Ovary (tissue), 9 donors: ENCODE measurements around the gene TMPRSS4. TPM values are rescaled to one million over a fixed set of nuclear protein-coding genes. Genes with fewer than 3 reads are reported as not detected.

Source experiments
- DNase-seq, 5 donors: peaks; one replicate each; pipeline ENCODE4 v3.0.0-alpha.2; 2019 to 2020
- H3K27ac ChIP-seq, 2 donors: fragments of 200-600 bp; one replicate each; pipeline versions ENCODE4 v1.5.1 to v1.8.0; 2019 to 2022
- H3K27me3 ChIP-seq: fragments of 200-600 bp; one replicate; pipeline ENCODE4 v1.8.0; 2022
- H3K36me3 ChIP-seq: fragments of 200-600 bp; sonication (generic); one replicate; pipeline ENCODE4 v1.5.1; 2019
- H3K4me1 ChIP-seq: one replicate; pipeline ENCODE4 v1.8.1; 2013; ENCODE audit warnings: mild to moderate bottlenecking, moderate library complexity; ENCODE audit not compliant: insufficient read depth
- H3K4me3 ChIP-seq: fragments of 200-600 bp; sonication (generic); one replicate; pipeline ENCODE4 v1.5.1; 2017
- H3K9me3 ChIP-seq, 2 donors: fragments of 200-600 bp in 1 of 2; sonication (generic) in 1 of 2; one replicate each; pipeline versions ENCODE4 v1.5.1 to v1.8.1; 2013 to 2019; ENCODE audit warnings: mild to moderate bottlenecking in 1 of 2, moderate library complexity in 1 of 2
- CTCF ChIP-seq, 3 donors: fragments of 450-650 bp in 2 of 3; fragments of 200-600 bp in 1 of 3; IDR thresholded peaks; one replicate each; pipeline versions ENCODE4 v1.5.1 to v1.8.0; 2016 to 2022; ENCODE audit warnings: antibody characterized with exemption in 3 of 3, mild to moderate bottlenecking in 1 of 3
- EP300 ChIP-seq: sonication (generic); formaldehyde crosslinking; IDR thresholded peaks from one replicate; pipeline ENCODE4 v1.6.1; 2017; ENCODE audit warnings: antibody characterized with exemption
- POLR2A ChIP-seq: fragments of 450-650 bp; IDR thresholded peaks from one replicate; pipeline ENCODE4 v1.6.1; 2017; ENCODE audit warnings: antibody characterized with exemption, mild to moderate bottlenecking, moderate library complexity
- WGBS, 3 donors: extraction: QIAGEN DNeasy Blood & Tissue Kit in 1 of 3; methylation state at CpG; one replicate each; pipeline versions ENCODE4 v1.1.5 to v1.1.7; 2013 to 2017; 5-methylcytosine and 5-hydroxymethylcytosine counted together
- intact Hi-C, 4 donors: fragments of 100-400 bp; cut with DNase I; formaldehyde crosslinking; loops; one replicate each; pipeline versions ENCODE4 v1.11.0 to v1.15.1; 2022 to 2023
- polyA plus RNA-seq, 2 donors: library from polyadenylated mRNA; stranded (reverse); fragments of 200-250 nt in 1 of 2; fragments of 350-450 nt in 1 of 2; fragmentation: Illumina TruSeq in 1 of 2; extraction: RNeasy Lipid Tissue Mini Kit (QIAGEN cat#74804) in 1 of 2; gene quantifications; one replicate each; pipeline ENCODE4 v1.2.3, GENCODE V29; 2013 to 2014
- total RNA-seq, 7 donors: library from RNA; depleted of rRNA in 2 of 7; stranded (reverse); fragments of >200 nt in 2 of 7; fragmentation: NEBNext Ultra II Directional in 3 of 7; extraction: Animal tissue kit (Norgen Biotek cat#: 25700) in 3 of 7; gene quantifications; one replicate each; pipeline versions ENCODE4 v1.1.0 to v1.2.4, GENCODE V29; 2016 to 2023
- donor health status: DM: no; HTN: no; CAD: no; lungs with moderate emphysema.
- donor health status: DM: no; HTN: no; CAD: no.
- donor health status: Bipolar disorder and iron deficiency.
- donor health status: DM: yes; HTN: yes; CAD: no.
- donor health status: DM: no; HTN: no; CAD: no.
- donor health status: DM: yes; HTN: yes; CAD: no.

TMPRSS4 gene
- total and polyA plus RNA-seq, 9 donors, result 0.20 to 2.3 (median 0.85) TPM; not detected in 5

- no peaks in the 10 kb centered on the region for H3K9me3 ChIP-seq
- H3K36me3 ChIP-seq, result no peaks in the 10 kb centered on the region
- no peaks in the 10 kb centered on the region for H3K4me1 ChIP-seq
- intact Hi-C loops, result no loop called here
- H3K27me3 ChIP-seq, result no peaks in the 10 kb centered on the region
- DNase-seq, result no peak
- H3K4me3 ChIP-seq, result no peak overlapping the region
- 89 to 91% (median 90%) methylated on average over 7 of the region's 7 CpGs for WGBS, 3 donors
- TF ChIP-seq POLR2A, result no peak
- no peak for TF ChIP-seq CTCF (IDR thresholded peaks at IDR 0.05)
- TF ChIP-seq EP300, result no peak
- no peak overlapping the region for H3K27ac ChIP-seq
These were observed 38.2 kb downstream of the TMPRSS4 start for GRCh38 chr11:118115048-118115447.

- no peaks in the 10 kb centered on the region for H3K4me1 ChIP-seq
- H3K36me3 ChIP-seq, result no peaks in the 10 kb centered on the region
- no peak overlapping the region for H3K27ac ChIP-seq
- TF ChIP-seq POLR2A (no peak), EP300 (no peak), CTCF (IDR thresholded peaks at IDR 0.05) (no peak)
- intact Hi-C loops, result no loop called here
- WGBS, 3 donors, result 63 to 76% (median 72%) methylated on average over 9 of the region's 9 CpGs
- H3K4me3 ChIP-seq, result no peak overlapping the region
- H3K27me3 ChIP-seq, result no peaks in the 10 kb centered on the region
- no peak for DNase-seq
- H3K9me3 ChIP-seq, result no peaks in the 10 kb centered on the region
These were observed 41.1 kb downstream of the TMPRSS4 start for GRCh38 chr11:118117790-118118601.

GRCh38 chr11:118120793-118121192, 43.9 kb downstream of the TMPRSS4 start:
- Histone ChIP-seq H3K9me3 (no peaks in the 10 kb centered on the region), H3K27ac (no peak overlapping the region), H3K27me3 (no peaks in the 10 kb centered on the region), H3K4me3 (no peak overlapping the region), H3K36me3 (no peaks in the 10 kb centered on the region), H3K4me1 (no peaks in the 10 kb centered on the region)
- TF ChIP-seq EP300 (no peak), CTCF (IDR thresholded peaks at IDR 0.05) (no peak), POLR2A (no peak)
- intact Hi-C loops, result no loop called here
- 92 to 98% (median 92%) methylated on average over 1 of the region's 1 CpG for WGBS, 3 donors
- no peak for DNase-seq

DNA sequence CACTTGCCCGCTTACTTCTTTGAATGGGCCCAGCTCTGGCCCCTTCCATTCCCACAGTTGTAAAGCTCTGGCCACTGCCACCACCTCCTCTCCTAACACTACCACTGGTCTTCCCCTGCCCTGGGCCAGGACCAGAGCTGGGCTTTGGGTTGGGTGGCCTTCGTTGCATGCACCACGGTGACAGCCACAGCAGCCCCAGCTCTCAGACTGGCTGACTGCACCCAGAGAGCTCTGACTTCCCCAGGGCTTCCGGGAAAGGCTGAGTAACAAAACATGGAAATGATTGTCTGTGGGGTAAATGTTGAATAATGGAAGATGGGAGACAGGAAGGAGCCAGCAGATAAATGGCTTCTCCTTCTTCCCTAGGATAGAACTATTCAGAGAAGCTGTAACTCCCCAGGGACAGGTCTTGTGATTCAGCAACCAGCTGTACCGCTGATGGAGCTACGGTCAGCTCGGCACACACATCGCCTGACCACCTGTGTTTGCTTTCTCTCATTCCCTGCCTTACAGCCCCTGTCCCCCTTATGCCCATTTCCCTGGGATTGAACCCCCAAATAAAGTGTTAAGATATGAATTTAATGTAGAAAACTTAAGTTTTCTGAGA, 48.2 kb downstream of the TMPRSS4 start:
- intact Hi-C loops, result no loop called here
- 82 to 83% (median 82%) methylated on average over 8 of the region's 8 CpGs for WGBS, 3 donors
- Histone ChIP-seq H3K36me3 (no peaks in the 10 kb centered on the region), H3K27me3 (no peaks in the 10 kb centered on the region), H3K4me3 (no peak overlapping the region), H3K4me1 (no peaks in the 10 kb centered on the region), H3K27ac (no peak overlapping the region), H3K9me3 (no peaks in the 10 kb centered on the region)
- TF ChIP-seq POLR2A (no peak), CTCF (IDR thresholded peaks at IDR 0.05) (no peak), EP300 (no peak)
- no peak for DNase-seq
